SU-DHL-6 (cell line): ENCODE results near the gene ZNHIT1.
"Not testable (repeated sequence)": the region's sequence is repeated elsewhere in the genome, so short reads cannot be mapped to it uniquely, and the experiment has no call there.

ENCODE experiments used
- H2AFZ ChIP-seq: fragments of 200-600 bp; sonication (generic); 2 replicates; pipeline ENCODE4 v1.6.1; 2014; ENCODE audit warnings: low read depth, mild to moderate bottlenecking, moderate library complexity, mixed read lengths, antibody characterized with exemption, low read length; ENCODE audit not compliant: severe bottlenecking
- H3F3A ChIP-seq: fragments of 200-600 bp; shearing (Covaris generic); 2 replicates; pipeline ENCODE4 v1.6.0; 2016; ENCODE audit warnings: antibody characterized with exemption, mild to moderate bottlenecking; ENCODE audit not compliant: insufficient read depth
- H3K27ac ChIP-seq: fragments of 200-600 bp; sonication (generic); 2 replicates; pipeline ENCODE4 v1.5.1; 2016; ENCODE audit warnings: low read depth, mild to moderate bottlenecking, low read length, moderate library complexity, mixed read lengths
- H3K27me3 ChIP-seq: fragments of 200-600 bp; sonication (generic), shearing (Covaris generic); 2 replicates; pipeline ENCODE4 v1.6.0; 2014; ENCODE audit warnings: mild to moderate bottlenecking, low read length
- H3K36me3 ChIP-seq: fragments of 200-600 bp; sonication (generic); 2 replicates; pipeline ENCODE4 v1.6.1; 2014; ENCODE audit warnings: mild to moderate bottlenecking, low read length, mixed read lengths
- H3K4me2 ChIP-seq: fragments of 300-600, 200-600 bp; shearing (Covaris generic), sonication (generic); 2 replicates; pipeline ENCODE4 v1.6.0; 2014; ENCODE audit warnings: low read length, low read depth, mild to moderate bottlenecking; ENCODE audit not compliant: poor library complexity, severe bottlenecking
- H3K4me3 ChIP-seq: fragments of 200-600 bp; sonication (generic); 2 replicates; pipeline ENCODE4 v1.5.1; 2014; ENCODE audit warnings: antibody characterized with exemption, low read length, mild to moderate bottlenecking, mixed read lengths; ENCODE audit not compliant: insufficient read depth, poor library complexity, severe bottlenecking
- H3K79me2 ChIP-seq: fragments of 200-600 bp; sonication (generic); 2 replicates; pipeline ENCODE4 v1.6.1; 2014; ENCODE audit warnings: mild to moderate bottlenecking, low read length, moderate library complexity; ENCODE audit not compliant: insufficient read depth
- H3K9ac ChIP-seq: fragments of 200-600 bp; sonication (generic); 2 replicates; pipeline ENCODE4 v1.7.0; 2014; ENCODE audit warnings: mild to moderate bottlenecking, low read length
- H3K9me2 ChIP-seq: fragments of 200-600 bp; sonication (generic); replicated peaks from 2 replicates; pipeline ENCODE4 v1.6.1; 2014; ENCODE audit warnings: low read length; ENCODE audit not compliant: insufficient read depth
- H3K9me3 ChIP-seq: fragments of 200-600 bp; sonication (generic); 2 replicates; pipeline ENCODE4 v1.6.1; 2014; ENCODE audit warnings: low read length, mixed read lengths; ENCODE audit not compliant: insufficient read depth
- H4K20me1 ChIP-seq: fragments of 200-600 bp; sonication (generic); 2 replicates; pipeline ENCODE4 v1.6.1; 2014; ENCODE audit warnings: low read depth, mild to moderate bottlenecking, antibody characterized with exemption, low read length, moderate library complexity, mixed read lengths
- EZH2phosphoT487 ChIP-seq: fragments of 200-600 bp; sonication (generic), shearing (Covaris generic); conservative IDR thresholded peaks from 2 replicates; pipeline ENCODE4 v1.6.1; 2018; ENCODE audit warnings: mild to moderate bottlenecking, antibody characterized with exemption, low read length, moderate library complexity, mixed read lengths
- TF ChIP-seq, protein P1 (sequence below): fragments of 200-600 bp; sonication (generic); IDR thresholded peaks from one replicate; pipeline ENCODE4 v1.5.1; 2017; ENCODE audit warnings: antibody characterized with exemption, mild to moderate bottlenecking, low read length, moderate library complexity; ENCODE audit not compliant: insufficient read depth, poor library complexity, severe bottlenecking

ZNHIT1 gene

DNA sequence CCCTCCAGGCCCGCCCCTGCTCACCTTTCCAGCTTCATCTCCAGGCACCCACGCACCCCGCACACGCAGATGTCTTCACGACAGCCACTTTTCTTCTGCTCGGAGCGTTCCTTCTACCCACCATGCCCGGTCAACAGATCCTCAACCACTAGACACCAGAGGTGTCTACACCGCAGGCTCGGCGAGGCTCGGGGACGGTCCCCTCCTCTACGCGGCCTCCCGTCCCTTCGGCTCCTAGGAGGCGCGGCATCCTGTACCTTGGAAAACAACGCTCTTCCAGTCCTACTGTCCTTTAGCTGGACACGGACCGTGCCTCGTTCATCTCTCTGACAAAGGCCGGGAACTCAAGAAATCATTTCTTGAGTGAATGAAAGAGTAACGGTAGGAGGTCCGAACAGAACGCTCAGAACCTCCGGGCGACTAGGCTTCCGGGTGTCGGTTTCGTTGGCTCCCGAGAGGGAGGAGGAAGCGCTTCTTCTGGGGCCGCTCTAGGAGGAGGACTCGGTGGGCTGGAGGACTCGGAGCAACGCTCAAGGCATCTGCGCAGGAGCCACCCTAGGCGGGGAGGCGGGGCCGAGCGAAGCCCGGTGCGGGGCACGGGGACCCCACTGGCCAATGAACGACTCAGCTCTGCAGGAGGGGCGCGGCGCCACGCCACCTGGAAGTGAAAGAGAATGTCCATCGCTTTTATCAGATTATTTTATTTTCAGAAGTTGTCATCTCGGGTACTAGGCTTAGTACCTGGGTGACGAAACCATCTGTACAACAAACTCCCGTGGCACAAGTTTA lies 34.1 kb downstream of the ZNHIT1 start:
- peak overlapping the region; percentile 57 for H3K4me2 ChIP-seq
- peak overlapping the region; percentile 100 for H3K4me3 ChIP-seq
- peak overlapping the region; percentile 51 for H3K27ac ChIP-seq
- H3K9ac ChIP-seq = peak overlapping the region; percentile 96
- no peaks in the 10 kb centered on the region for H3K27me3 ChIP-seq
- H3K9me2 ChIP-seq = no peaks in the 10 kb centered on the region
- no peaks in the 10 kb centered on the region for H4K20me1 ChIP-seq
- no peak for TF ChIP-seq EZH2phosphoT487
- TF ChIP-seq, protein P1, sequence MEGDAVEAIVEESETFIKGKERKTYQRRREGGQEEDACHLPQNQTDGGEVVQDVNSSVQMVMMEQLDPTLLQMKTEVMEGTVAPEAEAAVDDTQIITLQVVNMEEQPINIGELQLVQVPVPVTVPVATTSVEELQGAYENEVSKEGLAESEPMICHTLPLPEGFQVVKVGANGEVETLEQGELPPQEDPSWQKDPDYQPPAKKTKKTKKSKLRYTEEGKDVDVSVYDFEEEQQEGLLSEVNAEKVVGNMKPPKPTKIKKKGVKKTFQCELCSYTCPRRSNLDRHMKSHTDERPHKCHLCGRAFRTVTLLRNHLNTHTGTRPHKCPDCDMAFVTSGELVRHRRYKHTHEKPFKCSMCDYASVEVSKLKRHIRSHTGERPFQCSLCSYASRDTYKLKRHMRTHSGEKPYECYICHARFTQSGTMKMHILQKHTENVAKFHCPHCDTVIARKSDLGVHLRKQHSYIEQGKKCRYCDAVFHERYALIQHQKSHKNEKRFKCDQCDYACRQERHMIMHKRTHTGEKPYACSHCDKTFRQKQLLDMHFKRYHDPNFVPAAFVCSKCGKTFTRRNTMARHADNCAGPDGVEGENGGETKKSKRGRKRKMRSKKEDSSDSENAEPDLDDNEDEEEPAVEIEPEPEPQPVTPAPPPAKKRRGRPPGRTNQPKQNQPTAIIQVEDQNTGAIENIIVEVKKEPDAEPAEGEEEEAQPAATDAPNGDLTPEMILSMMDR = no peak
- peaks cover 38% of the 10 kb centered on the region for H3K79me2 ChIP-seq
- no peaks in the 10 kb centered on the region for H3F3A ChIP-seq
- no peaks in the 10 kb centered on the region; the same call in 1 of the 2 replicates for H3K36me3 ChIP-seq
- H3K9me3 ChIP-seq = no peaks in the 10 kb centered on the region
- H2AFZ ChIP-seq = peak overlapping the region; percentile 94

DNA sequence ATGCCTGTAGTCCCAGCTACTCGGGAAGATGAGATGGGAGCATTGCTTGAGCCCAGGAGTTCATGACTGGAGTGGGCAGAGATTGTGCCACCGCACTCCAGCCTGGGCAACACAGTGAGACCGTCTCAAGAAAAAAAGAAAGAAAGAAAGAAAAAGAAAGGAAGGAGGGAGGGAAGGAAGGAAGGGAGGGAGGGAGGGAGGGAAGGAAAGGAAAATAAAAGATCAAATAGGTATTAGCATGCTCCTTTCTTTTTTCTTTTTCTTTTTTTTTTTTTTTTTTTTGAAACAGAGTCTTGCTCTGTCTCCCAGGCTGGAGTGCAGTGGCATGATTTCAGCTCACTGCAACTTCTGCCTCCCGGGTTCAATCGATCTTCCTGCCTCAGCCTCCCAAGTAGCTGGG lies 35.2 kb downstream of the ZNHIT1 start:
- H3K9me3 ChIP-seq, H4K20me1 ChIP-seq, H3F3A ChIP-seq, H3K9me2 ChIP-seq, H3K36me3 ChIP-seq, H3K27me3 ChIP-seq, H3K27ac ChIP-seq: not testable (repeated sequence)
- H2AFZ ChIP-seq = peak overlapping the region; percentile 76
- peak overlapping the region; percentile 57 for H3K4me2 ChIP-seq
- peak overlapping the region; percentile 96 for H3K9ac ChIP-seq
- peak overlapping the region; percentile 54 for H3K4me3 ChIP-seq
- peaks cover 36% of the 10 kb centered on the region for H3K79me2 ChIP-seq

DNA sequence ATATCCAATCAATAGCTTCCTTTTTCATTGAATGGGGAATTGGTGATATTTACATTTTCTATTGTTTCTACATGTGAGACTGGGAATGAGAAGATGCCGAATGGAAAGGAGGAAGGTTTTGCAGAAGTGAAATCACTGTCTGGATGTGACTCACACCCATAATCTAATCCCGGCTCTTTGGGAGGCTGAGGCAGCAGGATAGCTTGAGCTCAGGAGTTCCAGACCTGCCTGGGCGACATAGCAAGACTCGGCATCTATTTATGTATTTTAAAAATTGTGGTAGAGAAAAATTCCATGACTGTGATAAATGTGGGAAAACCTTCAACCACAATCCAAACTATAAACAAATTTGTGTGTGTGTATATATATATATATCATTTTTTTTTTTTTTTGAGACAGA lies 37.8 kb downstream of the ZNHIT1 start:
- Histone ChIP-seq H3K79me2 (peaks cover 13% of the 10 kb centered on the region), H3K9ac (no peak overlapping the region), H2AFZ (no peak overlapping the region), H3K9me2 (no peaks in the 10 kb centered on the region), H3K36me3 (no peaks in the 10 kb centered on the region), H3K27ac (no peak overlapping the region), H3K4me2 (no peak overlapping the region), H3F3A (no peaks in the 10 kb centered on the region), H3K4me3 (no peak overlapping the region), H3K27me3 (no peaks in the 10 kb centered on the region), H4K20me1 (no peaks in the 10 kb centered on the region), H3K9me3 (no peaks in the 10 kb centered on the region)
- no peak for TF ChIP-seq EZH2phosphoT487
- TF ChIP-seq, protein P1 = no peak

DNA sequence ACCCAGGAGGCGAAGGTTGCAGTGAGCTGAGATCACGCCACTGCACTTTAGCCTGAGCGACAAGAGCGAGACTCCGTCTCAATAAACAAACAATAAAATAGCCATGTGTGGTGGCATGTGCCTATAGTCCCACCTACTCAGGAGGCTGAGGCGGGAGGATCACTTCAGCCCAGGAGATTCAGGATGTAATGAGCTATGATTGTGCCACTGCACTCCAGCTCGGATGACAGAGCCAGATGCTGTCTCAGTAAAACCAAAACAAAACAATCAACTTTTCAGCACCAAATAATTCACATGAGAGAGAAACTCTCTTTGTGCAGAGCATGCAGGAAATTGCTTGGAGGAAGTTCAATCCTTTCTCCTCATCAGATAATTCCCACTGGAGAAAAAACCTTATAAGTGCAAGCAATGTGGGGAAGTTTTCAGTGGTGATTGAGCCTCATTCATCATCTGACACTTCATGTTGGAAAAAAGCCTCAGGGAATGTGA lies 40.3 kb downstream of the ZNHIT1 start:
- no peaks in the 10 kb centered on the region for H3K79me2 ChIP-seq
- H3F3A ChIP-seq = no peaks in the 10 kb centered on the region
- H4K20me1 ChIP-seq = no peaks in the 10 kb centered on the region
- TF ChIP-seq, protein P1 = no peak
- no peak for TF ChIP-seq EZH2phosphoT487
- no peak overlapping the region for H2AFZ ChIP-seq
- H3K4me2 ChIP-seq = no peak overlapping the region
- no peaks in the 10 kb centered on the region for H3K9me2 ChIP-seq
- no peak overlapping the region for H3K4me3 ChIP-seq
- no peaks in the 10 kb centered on the region for H3K9me3 ChIP-seq
- H3K27me3 ChIP-seq = no peaks in the 10 kb centered on the region
- H3K27ac ChIP-seq = no peak overlapping the region
- no peaks in the 10 kb centered on the region for H3K36me3 ChIP-seq
- no peak overlapping the region for H3K9ac ChIP-seq

DNA sequence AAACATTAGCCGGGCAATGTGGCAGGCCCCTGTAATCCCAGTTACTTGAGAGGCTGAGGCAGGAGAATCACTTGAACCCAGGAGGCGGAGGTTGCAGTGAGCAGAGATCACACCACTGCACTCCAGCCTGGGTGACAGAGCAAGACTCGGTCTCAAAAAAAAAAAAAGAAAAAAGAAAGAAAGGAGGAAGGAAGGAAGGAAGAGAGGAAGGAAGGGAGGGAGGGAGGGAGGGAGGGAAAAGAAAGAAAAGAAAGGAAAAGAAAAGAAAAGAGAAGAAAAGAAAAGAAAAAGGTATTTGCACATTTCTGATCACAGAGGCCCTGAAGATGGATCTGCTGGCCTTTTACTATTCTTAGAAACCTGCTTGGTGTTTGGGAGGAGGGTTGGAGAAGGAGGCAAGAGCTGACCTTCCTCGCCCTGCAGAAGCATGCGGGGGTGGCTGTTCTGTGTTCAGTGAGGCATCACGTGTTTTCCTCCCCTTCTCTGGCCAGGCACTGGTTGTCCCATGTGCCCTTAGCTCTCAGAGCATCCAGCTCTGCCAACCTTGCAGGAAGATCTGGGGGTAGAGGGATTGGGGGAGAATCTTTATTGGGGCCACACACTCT lies 46.2 kb downstream of the ZNHIT1 start:
- H3K9me3 ChIP-seq, H4K20me1 ChIP-seq, H3K4me2 ChIP-seq, H2AFZ ChIP-seq, H3K4me3 ChIP-seq, H3K27me3 ChIP-seq, H3F3A ChIP-seq, H3K9ac ChIP-seq, H3K36me3 ChIP-seq, H3K79me2 ChIP-seq, H3K9me2 ChIP-seq, H3K27ac ChIP-seq: not testable (repeated sequence)
